B cell (primary cell): ENCODE data around the gene MAMLD1. TPM values are rescaled to one million over a fixed set of nuclear protein-coding genes. Genes with fewer than 3 reads are reported as not detected.

Experiments
- ATAC-seq: fragments of 200-7000 bp; cut with Tn5 transposase; one replicate; pipeline ENCODE4 v1.10.0; 2021; ENCODE audit warnings: low read depth, mild to moderate bottlenecking, moderate number of reproducible peaks, moderate library complexity
- CTCF ChIA-PET: fragments of 350-600 bp; sonication (Branson Sonifier 250); formaldehyde crosslinking; loops from one replicate; lab custom pipeline; 2021; ENCODE audit warnings: antibody characterized with exemption, inconsistent platforms; lab: Charles Lee
- POLR2A ChIA-PET: fragments of 350-600 bp; sonication (Branson Sonifier 250); formaldehyde crosslinking; loops from one replicate; lab custom pipeline; 2021; ENCODE audit warnings: antibody characterized with exemption; lab: Charles Lee
- DNase-seq: peaks from one replicate; pipeline ENCODE4 v3.0.0; 2013
- H2AFZ ChIP-seq: 2 replicates; pipeline ENCODE4 v1.6.1; 2012; ENCODE audit warnings: mild to moderate bottlenecking, low read depth, low read length; ENCODE audit not compliant: insufficient read depth, poor library complexity, severe bottlenecking
- H3K27ac ChIP-seq, 2 donors: 1 replicate in 1 of 2; 2 replicates in 1 of 2; pipeline ENCODE4 v1.5.1; 2012 to 2013; ENCODE audit warnings: low read length in 2 of 2, mild to moderate bottlenecking in 2 of 2, moderate library complexity in 1 of 2
- H3K27me3 ChIP-seq, 4 experiments: fragments of 200-600 bp in 1 of 4; sonication (generic) in 1 of 4; replicated peaks in 1 of 4; 1 replicate in 2 of 4; 2 replicates in 2 of 4; pipeline versions ENCODE4 v1.6.1 to v1.7.0; 2013 to 2016; ENCODE audit warnings: low read length in 3 of 4, mild to moderate bottlenecking in 2 of 4, mixed read lengths in 1 of 4, moderate library complexity in 1 of 4; ENCODE audit not compliant: insufficient read depth in 4 of 4, control insufficient read depth in 3 of 4; ENCODE audit errors: control extremely low read depth in 1 of 4
- H3K36me3 ChIP-seq, 2 experiments: replicated peaks in 1 of 2; 1 replicate in 1 of 2; 2 replicates in 1 of 2; pipeline versions ENCODE4 v1.6.1 to v1.7.1; 2013; ENCODE audit warnings: low read length in 1 of 2; ENCODE audit not compliant: insufficient read depth in 2 of 2, control insufficient read depth in 1 of 2; ENCODE audit errors: control extremely low read depth in 1 of 2, extremely low read depth in 1 of 2
- H3K4me1 ChIP-seq, 2 donors: fragments of 200-600 bp in 1 of 2; sonication (generic) in 1 of 2; 1 replicate in 1 of 2; 2 replicates in 1 of 2; pipeline versions ENCODE4 v1.5.1 to v1.6.1; 2013 to 2017; ENCODE audit warnings: low read length in 2 of 2; ENCODE audit not compliant: control insufficient read depth in 2 of 2, insufficient read depth in 2 of 2
- H3K4me2 ChIP-seq: replicated peaks from 2 replicates; pipeline ENCODE3; 2012; ENCODE audit warnings: mild to moderate bottlenecking, low read depth, low read length; ENCODE audit not compliant: poor library complexity, severe bottlenecking
- H3K4me3 ChIP-seq, 5 experiments: fragments of 200-600 bp in 1 of 5; sonication (generic) in 1 of 5; 1 replicate in 3 of 5; 2 replicates in 2 of 5; pipeline versions ENCODE4 v1.5.1 to v1.7.0; 2011 to 2016; ENCODE audit warnings: low read length in 4 of 5, mild to moderate bottlenecking in 4 of 5, low read depth in 2 of 5, control low read depth in 1 of 5, moderate library complexity in 1 of 5; ENCODE audit not compliant: insufficient read depth in 1 of 5; ENCODE audit errors: control extremely low read depth in 1 of 5, extremely low read depth in 1 of 5
- H3K79me2 ChIP-seq: fragments of 200-600 bp; sonication (generic); one replicate; pipeline ENCODE4 v1.6.0; 2016; ENCODE audit warnings: low read length; ENCODE audit not compliant: control insufficient read depth, insufficient read depth
- H3K9ac ChIP-seq: fragments of 200-600 bp; sonication (generic); 2 replicates; pipeline ENCODE4 v1.6.1; 2017; ENCODE audit warnings: mild to moderate bottlenecking, low read length, moderate library complexity
- H3K9me3 ChIP-seq, 3 donors: one replicate each; pipeline versions ENCODE4 v1.6.1 to v1.7.1; 2013; ENCODE audit warnings: low read length in 2 of 3; ENCODE audit not compliant: control insufficient read depth in 2 of 3, insufficient read depth in 1 of 3; ENCODE audit errors: control extremely low read depth in 1 of 3
- H4K20me1 ChIP-seq: 2 replicates; pipeline ENCODE4 v1.6.0; 2012; ENCODE audit warnings: mild to moderate bottlenecking, low read length; ENCODE audit not compliant: insufficient read depth, control insufficient read depth, poor library complexity, severe bottlenecking
- H3K27ac Mint-ChIP-seq: one replicate; pipeline ENCODE4 v1.8.0; 2021; ENCODE audit warnings: mixed read lengths
- H3K27me3 Mint-ChIP-seq: one replicate; pipeline ENCODE4 v1.8.0; 2021; ENCODE audit warnings: mixed read lengths
- H3K4me1 Mint-ChIP-seq: one replicate; pipeline ENCODE4 v1.8.0; 2021; ENCODE audit warnings: mixed read lengths
- H3K4me3 Mint-ChIP-seq: one replicate; pipeline ENCODE4 v1.8.0; 2021; ENCODE audit warnings: mixed read lengths
- H3K9me3 Mint-ChIP-seq: one replicate; pipeline ENCODE4 v1.8.0; 2022; ENCODE audit warnings: mixed read lengths; ENCODE audit not compliant: insufficient read depth
- EZH2 ChIP-seq: IDR thresholded peaks from 2 replicates; pipeline ENCODE4 v1.6.1; 2012; ENCODE audit warnings: borderline replicate concordance, low read depth, mild to moderate bottlenecking, moderate library complexity, low read length; ENCODE audit not compliant: insufficient read depth, poor library complexity, severe bottlenecking
- WGBS: methylation state at CpG from one replicate; pipeline ENCODE4 v1.1.5; 2013; ENCODE audit warnings: missing lambda C conversion rate; ENCODE audit not compliant: insufficient coverage; 5-methylcytosine and 5-hydroxymethylcytosine counted together
- intact Hi-C: fragments of 100-400 bp; cut with micrococcal nuclease; formaldehyde crosslinking; loops from one replicate; pipeline ENCODE4 v1.10.0; 2022
- polyA plus RNA-seq: library from polyadenylated mRNA; depleted of rRNA; stranded (reverse); fragments of >200 nt; gene quantifications from 2 replicates; pipeline ENCODE4 v1.2.3, GENCODE V29; 2012
- total RNA-seq, 2 donors: library from RNA; stranded (reverse); fragments of 120-200 nt in 1 of 2; gene quantifications; 1 replicate in 1 of 2; 2 replicates in 1 of 2; pipeline versions ENCODE4 v1.2.3 to v1.2.4, GENCODE V29; 2013 to 2022
- TF ChIP-seq, protein P1 (sequence below): fragments of 200-600 bp; IDR thresholded peaks from one replicate; pipeline ENCODE4 v1.8.0; 2022; ENCODE audit warnings: antibody characterized with exemption, mild to moderate bottlenecking

Gene MAMLD1
- total and polyA plus RNA-seq, 2 donors (not counting 1 experiment from before 2014, with no cell fraction given) = 1.4 to 1.9 TPM

DNA sequence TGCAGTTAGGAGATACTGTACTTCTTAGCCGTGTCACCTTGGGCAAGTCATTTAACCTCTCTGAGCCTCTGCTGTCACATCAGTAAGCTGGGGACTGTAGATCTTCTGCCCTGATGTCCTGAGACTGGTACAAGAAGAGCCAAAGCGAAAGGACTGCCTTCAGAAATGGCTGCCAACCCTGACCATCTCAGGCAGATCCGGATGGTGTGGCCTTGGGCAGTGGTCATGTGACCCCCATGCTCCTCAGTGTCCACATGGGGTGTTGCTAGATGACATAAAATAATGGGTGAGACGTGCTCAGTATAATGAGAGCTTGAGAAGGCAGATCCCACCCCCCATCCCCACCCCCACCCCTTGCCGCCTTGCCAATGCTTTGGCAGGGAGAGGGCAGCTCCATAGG is 144.9 kb downstream of the MAMLD1 start:
- Histone ChIP-seq H3K4me2 (no peak overlapping the region), H3K4me3 (no peak overlapping the region), H3K36me3 (no peaks in the 10 kb centered on the region), H2AFZ (no peak overlapping the region), H3K79me2 (no peaks in the 10 kb centered on the region), H3K27ac (no peak overlapping the region), H3K4me1 (no peaks in the 10 kb centered on the region), H3K9ac (no peak overlapping the region), H3K27me3 (no peaks in the 10 kb centered on the region), H3K9me3 (no peaks in the 10 kb centered on the region), H4K20me1 (no peaks in the 10 kb centered on the region)
- no peak for TF ChIP-seq EZH2
- Mint-ChIP-seq H3K9me3 (no peaks in the 10 kb centered on the region), H3K4me1 (no peaks in the 10 kb centered on the region), H3K4me3 (no peak overlapping the region), H3K27me3 (peaks cover 11% of the 10 kb centered on the region), H3K27ac (no peak overlapping the region)
- ChIA-PET POLR2A (no interaction called here), CTCF (no interaction called here)
- ATAC-seq (no peak), DNase-seq (no peak)
- 100% methylated on average over 1 of the region's 5 CpGs for WGBS
- intact Hi-C loops = no loop called here

DNA sequence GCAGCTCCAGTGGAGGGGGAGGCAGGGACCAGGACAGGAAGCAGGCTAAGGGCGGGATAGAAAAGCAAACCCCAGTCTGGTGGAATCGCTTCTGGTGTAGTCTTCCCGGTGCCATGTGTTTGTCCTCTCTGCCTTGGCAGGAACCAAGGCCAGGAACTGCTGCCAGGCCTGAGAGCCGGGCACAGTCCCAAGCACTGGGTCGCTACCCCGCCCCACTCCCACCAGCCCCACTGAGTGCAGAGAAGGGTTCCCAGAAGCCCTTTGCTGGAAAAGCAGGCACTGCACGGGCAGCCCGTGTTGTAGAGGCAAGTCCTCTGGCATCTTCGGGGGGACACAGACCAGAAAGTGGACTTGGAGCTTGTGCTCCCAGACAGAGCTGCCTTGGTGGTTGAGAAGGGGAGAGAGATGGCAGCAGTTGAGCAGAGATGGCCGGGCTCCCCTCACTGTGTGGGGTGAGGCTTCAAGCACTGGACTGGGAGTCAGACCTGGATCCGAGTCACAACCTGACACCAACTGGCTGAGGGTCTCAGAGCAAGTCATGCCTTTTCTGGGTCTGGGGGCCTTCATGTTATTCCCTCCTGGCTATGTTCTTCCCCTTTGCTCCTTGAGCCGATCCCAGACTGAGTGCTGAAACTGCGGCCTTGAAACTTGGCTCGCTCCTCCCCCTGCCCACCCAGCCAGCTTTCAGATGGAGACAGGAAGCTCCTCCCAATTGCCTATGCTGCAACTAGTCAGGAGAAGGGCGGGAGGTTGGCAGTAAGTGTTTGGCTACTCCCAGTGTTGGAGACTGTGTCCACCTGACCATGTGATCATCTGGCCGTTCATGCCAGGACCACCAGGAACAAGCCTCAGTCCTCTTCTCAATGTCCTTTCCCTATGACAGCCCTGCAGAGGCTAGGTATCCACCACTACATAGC is 145.6 kb downstream of the MAMLD1 start:
- Mint-ChIP-seq H3K4me3 (no peak overlapping the region), H3K9me3 (no peaks in the 10 kb centered on the region)

More for the DNA sequence above, 145.6 kb downstream of the MAMLD1 start:
- H3K27me3 Mint-ChIP-seq = peaks cover 11% of the 10 kb centered on the region
- H3K4me1 Mint-ChIP-seq = no peaks in the 10 kb centered on the region
- Histone ChIP-seq H4K20me1 (no peaks in the 10 kb centered on the region), H3K4me1 (no peaks in the 10 kb centered on the region), H3K27ac (no peak overlapping the region), H3K4me2 (no peak overlapping the region), H3K27me3 (no peaks in the 10 kb centered on the region), H3K9me3 (no peaks in the 10 kb centered on the region), H3K9ac (no peak overlapping the region), H3K4me3 (no peak overlapping the region), H3K36me3 (no peaks in the 10 kb centered on the region), H2AFZ (no peak overlapping the region), H3K79me2 (no peaks in the 10 kb centered on the region)
- ChIA-PET POLR2A (no interaction called here), CTCF (no interaction called here)
- TF ChIP-seq EZH2 = no peak
- TF ChIP-seq, protein P1, sequence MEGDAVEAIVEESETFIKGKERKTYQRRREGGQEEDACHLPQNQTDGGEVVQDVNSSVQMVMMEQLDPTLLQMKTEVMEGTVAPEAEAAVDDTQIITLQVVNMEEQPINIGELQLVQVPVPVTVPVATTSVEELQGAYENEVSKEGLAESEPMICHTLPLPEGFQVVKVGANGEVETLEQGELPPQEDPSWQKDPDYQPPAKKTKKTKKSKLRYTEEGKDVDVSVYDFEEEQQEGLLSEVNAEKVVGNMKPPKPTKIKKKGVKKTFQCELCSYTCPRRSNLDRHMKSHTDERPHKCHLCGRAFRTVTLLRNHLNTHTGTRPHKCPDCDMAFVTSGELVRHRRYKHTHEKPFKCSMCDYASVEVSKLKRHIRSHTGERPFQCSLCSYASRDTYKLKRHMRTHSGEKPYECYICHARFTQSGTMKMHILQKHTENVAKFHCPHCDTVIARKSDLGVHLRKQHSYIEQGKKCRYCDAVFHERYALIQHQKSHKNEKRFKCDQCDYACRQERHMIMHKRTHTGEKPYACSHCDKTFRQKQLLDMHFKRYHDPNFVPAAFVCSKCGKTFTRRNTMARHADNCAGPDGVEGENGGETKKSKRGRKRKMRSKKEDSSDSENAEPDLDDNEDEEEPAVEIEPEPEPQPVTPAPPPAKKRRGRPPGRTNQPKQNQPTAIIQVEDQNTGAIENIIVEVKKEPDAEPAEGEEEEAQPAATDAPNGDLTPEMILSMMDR = no peak
- no peak overlapping the region for H3K27ac Mint-ChIP-seq
- WGBS = 88% methylated on average over 5 of the region's 16 CpGs
- intact Hi-C loops = no loop called here
- ATAC-seq (no peak), DNase-seq (no peak)
